ENCODE results near the gene TMEM255B. TPM values are rescaled to one million over a fixed set of nuclear protein-coding genes. Genes with fewer than 3 reads are reported as not detected.

The TMEM255B gene
- total RNA-seq, 1 experiment from 2014 or later, result 0.61 TPM

DNA sequence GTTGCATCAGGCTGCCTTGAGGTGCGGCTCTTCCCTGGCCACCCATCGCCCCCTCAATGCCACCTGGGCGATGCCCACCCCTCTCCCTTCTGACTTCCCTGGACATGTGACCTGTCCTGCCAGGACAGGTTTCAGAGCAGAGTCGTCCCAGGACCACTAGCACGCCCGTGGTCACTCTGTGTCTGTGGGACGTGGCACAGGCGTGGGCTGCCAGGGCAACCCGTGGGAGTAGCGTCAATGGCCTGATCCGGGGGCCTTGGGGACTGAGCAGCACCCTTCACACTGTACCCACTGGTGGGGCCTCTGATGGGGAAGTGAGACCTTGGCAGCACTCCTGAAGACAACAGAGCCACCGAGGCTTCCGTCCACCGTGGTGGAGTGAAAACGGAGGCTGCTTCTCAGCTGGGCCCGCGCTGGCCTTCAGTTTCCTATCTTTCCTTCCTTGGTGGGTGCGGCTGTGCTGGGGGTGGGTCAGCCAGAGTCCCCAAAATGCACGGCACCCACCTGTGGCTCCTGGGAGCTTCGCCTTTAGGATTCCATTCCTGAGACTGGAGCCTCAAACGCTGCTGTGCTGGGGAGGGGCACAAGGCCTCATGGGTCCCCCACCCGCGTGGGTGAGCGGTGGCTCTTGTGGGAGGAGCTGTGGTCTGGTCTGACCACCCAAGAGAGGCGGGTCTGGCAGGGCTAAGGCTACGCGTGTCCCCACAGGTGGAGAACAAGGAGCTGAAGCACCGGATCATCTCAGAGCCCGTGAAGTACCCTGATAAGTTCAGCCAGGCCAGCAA, 26.7 kb upstream of the TMEM255B start:
- BruUV-seq (replicated peaks), result no TSS peak
- Histone ChIP-seq H3F3A (ENCODE audit: insufficient read depth, low read depth) (peaks cover 24% of the 10 kb centered on the region), H3K79me2 (ENCODE audit: low read depth) (no peaks in the 10 kb centered on the region), H3K4me3 (no peak overlapping the region), H4K20me1 (ENCODE audit: insufficient read depth) (no peaks in the 10 kb centered on the region), H3K36me3 (ENCODE audit: low read depth) (no peaks in the 10 kb centered on the region), H3K9me2 (ENCODE audit: insufficient read depth) (no peaks in the 10 kb centered on the region), H3K27ac (no peak overlapping the region), H3K9me3 (ENCODE audit: insufficient read depth, low read depth) (peaks cover 7% of the 10 kb centered on the region; the same call in 1 of the 2 replicates), H3K4me1 (replicated peaks; ENCODE audit: insufficient read depth) (no peaks in the 10 kb centered on the region), H3K4me2 (no peak overlapping the region), H2AFZ (no peak overlapping the region), H3K27me3 (ENCODE audit: insufficient read depth, low read depth) (peaks cover 76% of the 10 kb centered on the region)
- DNase-seq, result no peak
- TF ChIP-seq, protein P1, sequence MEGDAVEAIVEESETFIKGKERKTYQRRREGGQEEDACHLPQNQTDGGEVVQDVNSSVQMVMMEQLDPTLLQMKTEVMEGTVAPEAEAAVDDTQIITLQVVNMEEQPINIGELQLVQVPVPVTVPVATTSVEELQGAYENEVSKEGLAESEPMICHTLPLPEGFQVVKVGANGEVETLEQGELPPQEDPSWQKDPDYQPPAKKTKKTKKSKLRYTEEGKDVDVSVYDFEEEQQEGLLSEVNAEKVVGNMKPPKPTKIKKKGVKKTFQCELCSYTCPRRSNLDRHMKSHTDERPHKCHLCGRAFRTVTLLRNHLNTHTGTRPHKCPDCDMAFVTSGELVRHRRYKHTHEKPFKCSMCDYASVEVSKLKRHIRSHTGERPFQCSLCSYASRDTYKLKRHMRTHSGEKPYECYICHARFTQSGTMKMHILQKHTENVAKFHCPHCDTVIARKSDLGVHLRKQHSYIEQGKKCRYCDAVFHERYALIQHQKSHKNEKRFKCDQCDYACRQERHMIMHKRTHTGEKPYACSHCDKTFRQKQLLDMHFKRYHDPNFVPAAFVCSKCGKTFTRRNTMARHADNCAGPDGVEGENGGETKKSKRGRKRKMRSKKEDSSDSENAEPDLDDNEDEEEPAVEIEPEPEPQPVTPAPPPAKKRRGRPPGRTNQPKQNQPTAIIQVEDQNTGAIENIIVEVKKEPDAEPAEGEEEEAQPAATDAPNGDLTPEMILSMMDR (conservative IDR thresholded peaks at IDR 0.05), result no peak
- no peak for TF ChIP-seq EZH2 (IDR thresholded peaks at IDR 0.05; ENCODE audit: low read depth)
- ChIA-PET CTCF (interaction anchor here (0.7 kb wide), 1 partner anchor 213 kb away, joined by 3 read pairs; no protein-coding TSS in a partner anchor), POLR2A (ENCODE audit: unreplicated experiment) (no interaction called here)
- intact Hi-C loops (cut with micrococcal nuclease; ENCODE audit: unreplicated experiment), result no loop called here

- ChIA-PET CTCF (no interaction called here), POLR2A (ENCODE audit: unreplicated experiment) (no interaction called here)
- Histone ChIP-seq H3K9me2 (ENCODE audit: insufficient read depth) (no peaks in the 10 kb centered on the region), H3K4me2 (no peak overlapping the region), H3K27me3 (ENCODE audit: insufficient read depth, low read depth) (peaks cover 85% of the 10 kb centered on the region), H3K79me2 (ENCODE audit: low read depth) (no peaks in the 10 kb centered on the region), H3F3A (ENCODE audit: insufficient read depth, low read depth) (peaks cover 24% of the 10 kb centered on the region), H3K9me3 (ENCODE audit: insufficient read depth, low read depth) (peaks cover 7% of the 10 kb centered on the region; the same call in 1 of the 2 replicates), H2AFZ (no peak overlapping the region), H3K4me1 (replicated peaks; ENCODE audit: insufficient read depth) (no peaks in the 10 kb centered on the region), H3K36me3 (ENCODE audit: low read depth) (no peaks in the 10 kb centered on the region), H3K4me3 (no peak overlapping the region), H3K27ac (no peak overlapping the region), H4K20me1 (ENCODE audit: insufficient read depth) (no peaks in the 10 kb centered on the region)
- intact Hi-C loops (cut with micrococcal nuclease; ENCODE audit: unreplicated experiment), result no loop called here
- BruUV-seq (replicated peaks), result no TSS peak
- no peak for DNase-seq
- TF ChIP-seq, protein P1 (conservative IDR thresholded peaks at IDR 0.05), result no peak
- no peak for TF ChIP-seq EZH2 (IDR thresholded peaks at IDR 0.05; ENCODE audit: low read depth)
These were observed 25.8 kb upstream of the TMEM255B start for GRCh38 chr13:113732961-113733950.

DNA sequence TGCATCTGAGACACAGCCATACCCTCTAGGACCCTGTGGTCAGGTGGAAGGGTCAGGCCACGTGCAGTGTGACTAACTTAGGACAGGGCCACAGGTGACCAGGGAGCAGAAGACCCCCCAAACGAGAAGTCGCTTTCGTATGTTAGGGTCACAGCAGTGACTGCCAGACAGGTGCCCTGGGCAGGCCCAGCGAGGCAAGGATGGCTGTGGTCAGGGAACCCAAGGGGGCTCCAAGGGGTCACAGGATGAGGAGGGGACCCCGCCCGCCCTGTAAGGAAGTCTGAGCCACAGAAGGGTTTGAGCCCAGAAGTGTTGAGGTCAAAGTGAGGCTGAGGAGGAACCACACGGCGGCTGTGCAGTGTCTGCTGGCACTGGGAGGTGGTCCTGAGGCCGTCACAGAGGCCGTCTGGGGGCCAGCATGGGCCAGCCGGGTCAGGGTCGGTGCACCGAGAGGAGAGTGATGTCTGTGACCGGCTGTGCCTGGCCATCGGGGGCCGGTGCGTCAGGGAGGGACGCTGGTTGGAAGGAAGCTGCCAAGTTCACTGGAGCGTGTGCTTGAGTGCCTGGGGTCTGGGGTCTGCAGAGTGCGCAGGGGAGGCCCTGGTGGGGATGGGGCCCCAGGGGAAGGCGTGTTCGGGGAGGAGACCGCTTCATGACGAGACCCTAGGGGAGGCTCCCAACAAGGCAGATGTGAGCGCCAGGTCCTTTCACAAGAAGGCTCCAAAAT, 24.8 kb upstream of the TMEM255B start:
- no peak for DNase-seq
- Histone ChIP-seq H3K27me3 (ENCODE audit: insufficient read depth, low read depth) (peaks cover 82% of the 10 kb centered on the region), H3K9me3 (ENCODE audit: insufficient read depth, low read depth) (peaks cover 7% of the 10 kb centered on the region; the same call in 1 of the 2 replicates), H3K27ac (no peak overlapping the region), H3F3A (ENCODE audit: insufficient read depth, low read depth) (peaks cover 21% of the 10 kb centered on the region), H3K4me1 (replicated peaks; ENCODE audit: insufficient read depth) (no peaks in the 10 kb centered on the region), H4K20me1 (ENCODE audit: insufficient read depth) (no peaks in the 10 kb centered on the region), H3K9me2 (ENCODE audit: insufficient read depth) (no peaks in the 10 kb centered on the region), H3K4me3 (no peak overlapping the region), H3K4me2 (no peak overlapping the region), H2AFZ (no peak overlapping the region), H3K36me3 (ENCODE audit: low read depth) (no peaks in the 10 kb centered on the region), H3K79me2 (ENCODE audit: low read depth) (no peaks in the 10 kb centered on the region)
- no TSS peak for BruUV-seq (replicated peaks)
- intact Hi-C loops (cut with micrococcal nuclease; ENCODE audit: unreplicated experiment), result no loop called here
- CTCF ChIA-PET, result no interaction called here
- no peak for TF ChIP-seq EZH2 (IDR thresholded peaks at IDR 0.05; ENCODE audit: low read depth)
- TF ChIP-seq, protein P1 (conservative IDR thresholded peaks at IDR 0.05), result no peak
- POLR2A ChIA-PET (ENCODE audit: unreplicated experiment), result no interaction called here
